ENCODE measurements around the gene THBS3. TPM values are rescaled to one million over a fixed set of nuclear protein-coding genes. Genes with fewer than 3 reads are reported as not detected.

Gene THBS3
- total and polyA plus RNA-seq, 2 of the 13 experiments (the other 11 are each of a cell fraction or from before 2014, with no cell fraction given): 0.86 to 3.6 TPM

DNA sequence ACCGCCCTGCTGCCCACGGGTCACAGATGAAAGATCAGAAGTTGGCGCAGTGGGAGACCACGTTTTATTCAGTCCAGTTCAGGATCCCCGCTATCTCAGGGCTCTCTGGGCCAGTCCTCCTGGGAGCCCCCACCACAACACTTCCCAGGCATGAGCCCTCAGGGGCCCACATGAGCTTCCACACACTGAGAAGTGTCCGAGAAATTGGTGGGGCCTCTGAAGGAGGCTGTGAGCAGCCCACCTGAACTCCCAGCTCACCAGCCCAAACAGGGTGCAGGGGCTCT lies 22.0 kb downstream of the THBS3 start:
- Histone ChIP-seq H3K4me1 (ENCODE audit: insufficient read depth, low read length) (peaks cover 14% of the 10 kb centered on the region; the same call in 1 of the 2 replicates), H3K4me2 (ENCODE audit: low read depth, low read length) (0 out of 2 replicates have a peak overlapping the region, but pooled peaks have one; percentile 48), H2AFZ (ENCODE audit: low read length) (no peak overlapping the region), H3K27ac (ENCODE audit: extremely low read length, insufficient read depth, low read length) (no peak overlapping the region), H3K36me3 (replicated peaks in 1 of 2; ENCODE audit: control insufficient read depth in 1 of 2, insufficient read depth in 2 of 2, low read length in 2 of 2) (no peaks in the 10 kb centered on the region), H3K79me2 (ENCODE audit: insufficient read depth, low read length) (no peaks in the 10 kb centered on the region), H3K27me3 (ENCODE audit: control insufficient read depth in 1 of 2, insufficient read depth in 2 of 2, low read length in 2 of 2) (peaks cover 7 to 61% of the 10 kb centered on the region in 2 experiments; a peak in 4 of 5 replicates), H3K9me3 (ENCODE audit: low read length) (no peaks in the 10 kb centered on the region), H4K20me1 (ENCODE audit: insufficient read depth, low read length) (no peaks in the 10 kb centered on the region), H3K9ac (ENCODE audit: insufficient read depth, low read depth, low read length) (no peak overlapping the region), H3K4me3 (replicated peaks in 1 of 3; ENCODE audit: insufficient read depth in 1 of 3, low read depth in 2 of 3, low read length in 3 of 3) (no peak overlapping the region)
- no peak for TF ChIP-seq PHF8 (CRISPR knock-in tag; IDR thresholded peaks at IDR 0.05)
- TF ChIP-seq ZFP82 (CRISPR knock-in tag; IDR thresholded peaks at IDR 0.05; ENCODE audit: borderline replicate concordance): no peak
- TF ChIP-seq MYC (CRISPR knock-in tag; IDR thresholded peaks at IDR 0.05; ENCODE audit: borderline replicate concordance): no peak
- TF ChIP-seq ZNF292 (CRISPR knock-in tag; IDR thresholded peaks at IDR 0.05; ENCODE audit: borderline replicate concordance, low read depth): no peak
- TF ChIP-seq ZNF7 (CRISPR knock-in tag; IDR thresholded peaks at IDR 0.05): no peak
- WGBS (ENCODE audit: low lambda C conversion rate): 26% methylated on average over 5 of the region's 6 CpGs
- ChIA-PET POLR2A (no interaction called here), CTCF (ENCODE audit: low intra/inter-chr PET ratio, low total read pairs) (no interaction called here)
- ATAC-seq (no peak; the same call in 2 of the 3 replicates), FAIRE-seq (no peak), DNase-seq (ENCODE audit: low spot score) (no peak)
- in situ Hi-C loops (cut with HindIII; ENCODE audit: extremely low pct_ligation_motif_present, low pct_unique_long_range_greater_than_20kb) (no loop called here), intact Hi-C loops (cut with micrococcal nuclease; ENCODE audit: unreplicated experiment) (no loop called here)
- BruUV-seq (replicated peaks): no TSS peak

DNA sequence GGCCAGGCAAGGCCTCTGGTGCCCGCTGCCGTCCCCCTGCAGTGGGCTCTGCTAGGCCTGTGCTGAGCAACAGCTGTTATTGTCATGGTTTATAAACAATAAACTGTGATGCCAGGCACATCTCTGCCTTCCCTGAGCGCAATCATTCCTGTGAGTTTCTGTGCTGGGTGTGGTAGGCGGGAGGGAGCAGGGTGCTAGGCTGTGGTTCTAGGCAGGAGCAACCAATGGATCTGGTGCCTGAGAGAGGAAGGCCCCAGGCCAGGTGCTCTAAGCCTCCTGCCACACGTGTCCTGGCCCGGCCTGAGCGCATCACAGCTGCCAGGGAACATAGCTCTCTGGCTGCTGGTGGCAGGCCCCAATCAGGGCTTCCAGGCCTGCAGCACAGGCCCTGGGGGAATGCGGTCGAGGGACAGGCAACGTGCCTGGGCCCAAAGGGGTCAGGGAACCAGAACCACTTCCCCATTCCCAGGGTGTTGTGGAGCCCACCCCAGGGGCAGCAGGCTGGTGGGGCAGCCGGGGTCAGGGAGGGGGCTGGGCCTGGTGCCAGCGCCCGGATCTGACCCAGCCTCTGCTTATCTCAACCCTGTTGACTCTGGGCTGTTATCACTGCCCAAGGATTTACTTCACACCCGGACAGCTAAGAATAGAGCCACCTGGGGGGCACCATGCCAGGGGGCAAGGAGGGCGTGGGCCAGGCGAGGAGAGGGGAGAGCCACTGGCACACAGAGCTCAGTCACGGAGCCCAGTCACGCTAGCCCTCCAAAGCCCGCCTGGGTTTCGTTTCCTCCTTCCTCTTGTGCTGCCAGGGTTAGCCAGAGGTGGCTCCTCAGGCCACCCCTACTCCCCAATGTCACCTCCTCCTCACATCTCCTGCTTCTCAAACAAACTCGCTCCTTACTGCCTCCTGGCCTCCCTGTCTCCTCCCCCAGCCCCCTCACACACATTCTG lies 22.6 kb downstream of the THBS3 start:
- CTCF ChIA-PET (ENCODE audit: low intra/inter-chr PET ratio, low total read pairs): no interaction called here
- H3K9ac ChIP-seq (ENCODE audit: insufficient read depth, low read depth, low read length): no peak overlapping the region
- POLR2A ChIA-PET: no interaction called here
- TF ChIP-seq, protein P1, sequence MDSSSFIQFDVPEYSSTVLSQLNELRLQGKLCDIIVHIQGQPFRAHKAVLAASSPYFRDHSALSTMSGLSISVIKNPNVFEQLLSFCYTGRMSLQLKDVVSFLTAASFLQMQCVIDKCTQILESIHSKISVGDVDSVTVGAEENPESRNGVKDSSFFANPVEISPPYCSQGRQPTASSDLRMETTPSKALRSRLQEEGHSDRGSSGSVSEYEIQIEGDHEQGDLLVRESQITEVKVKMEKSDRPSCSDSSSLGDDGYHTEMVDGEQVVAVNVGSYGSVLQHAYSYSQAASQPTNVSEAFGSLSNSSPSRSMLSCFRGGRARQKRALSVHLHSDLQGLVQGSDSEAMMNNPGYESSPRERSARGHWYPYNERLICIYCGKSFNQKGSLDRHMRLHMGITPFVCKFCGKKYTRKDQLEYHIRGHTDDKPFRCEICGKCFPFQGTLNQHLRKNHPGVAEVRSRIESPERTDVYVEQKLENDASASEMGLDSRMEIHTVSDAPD (CRISPR knock-in tag; IDR thresholded peaks at IDR 0.05): no peak
- TF ChIP-seq, protein P2, sequence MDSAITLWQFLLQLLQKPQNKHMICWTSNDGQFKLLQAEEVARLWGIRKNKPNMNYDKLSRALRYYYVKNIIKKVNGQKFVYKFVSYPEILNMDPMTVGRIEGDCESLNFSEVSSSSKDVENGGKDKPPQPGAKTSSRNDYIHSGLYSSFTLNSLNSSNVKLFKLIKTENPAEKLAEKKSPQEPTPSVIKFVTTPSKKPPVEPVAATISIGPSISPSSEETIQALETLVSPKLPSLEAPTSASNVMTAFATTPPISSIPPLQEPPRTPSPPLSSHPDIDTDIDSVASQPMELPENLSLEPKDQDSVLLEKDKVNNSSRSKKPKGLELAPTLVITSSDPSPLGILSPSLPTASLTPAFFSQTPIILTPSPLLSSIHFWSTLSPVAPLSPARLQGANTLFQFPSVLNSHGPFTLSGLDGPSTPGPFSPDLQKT (CRISPR knock-in tag; IDR thresholded peaks at IDR 0.05; ENCODE audit: borderline replicate concordance): no peak
- TF ChIP-seq RARA (CRISPR knock-in tag; IDR thresholded peaks at IDR 0.05): peak; percentile 60
- TF ChIP-seq, protein P3, sequence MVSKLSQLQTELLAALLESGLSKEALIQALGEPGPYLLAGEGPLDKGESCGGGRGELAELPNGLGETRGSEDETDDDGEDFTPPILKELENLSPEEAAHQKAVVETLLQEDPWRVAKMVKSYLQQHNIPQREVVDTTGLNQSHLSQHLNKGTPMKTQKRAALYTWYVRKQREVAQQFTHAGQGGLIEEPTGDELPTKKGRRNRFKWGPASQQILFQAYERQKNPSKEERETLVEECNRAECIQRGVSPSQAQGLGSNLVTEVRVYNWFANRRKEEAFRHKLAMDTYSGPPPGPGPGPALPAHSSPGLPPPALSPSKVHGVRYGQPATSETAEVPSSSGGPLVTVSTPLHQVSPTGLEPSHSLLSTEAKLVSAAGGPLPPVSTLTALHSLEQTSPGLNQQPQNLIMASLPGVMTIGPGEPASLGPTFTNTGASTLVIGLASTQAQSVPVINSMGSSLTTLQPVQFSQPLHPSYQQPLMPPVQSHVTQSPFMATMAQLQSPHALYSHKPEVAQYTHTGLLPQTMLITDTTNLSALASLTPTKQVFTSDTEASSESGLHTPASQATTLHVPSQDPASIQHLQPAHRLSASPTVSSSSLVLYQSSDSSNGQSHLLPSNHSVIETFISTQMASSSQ (IDR thresholded peaks at IDR 0.05; ENCODE audit: low read depth): no peak
- TF ChIP-seq, protein P3 (CRISPR knock-in tag; IDR thresholded peaks at IDR 0.05; ENCODE audit: borderline replicate concordance): no peak
- TF ChIP-seq SOX5 (CRISPR knock-in tag; IDR thresholded peaks at IDR 0.05; ENCODE audit: borderline replicate concordance): no peak

More for the DNA sequence above, 22.6 kb downstream of the THBS3 start:
- BruUV-seq (replicated peaks): no TSS peak
- peaks cover 14% of the 10 kb centered on the region; the same call in 1 of the 2 replicates for H3K4me1 ChIP-seq (ENCODE audit: insufficient read depth, low read length)
- DNase-seq (ENCODE audit: low spot score): no peak
- no peaks in the 10 kb centered on the region for H4K20me1 ChIP-seq (ENCODE audit: insufficient read depth, low read length)
- no peaks in the 10 kb centered on the region for H3K36me3 ChIP-seq (replicated peaks in 1 of 2; ENCODE audit: control insufficient read depth in 1 of 2, insufficient read depth in 2 of 2, low read length in 2 of 2)
- no peak overlapping the region; a peak in 1 of 6 replicates for H3K4me3 ChIP-seq (replicated peaks in 1 of 3; ENCODE audit: insufficient read depth in 1 of 3, low read depth in 2 of 3, low read length in 3 of 3)
- H3K79me2 ChIP-seq (ENCODE audit: insufficient read depth, low read length): no peaks in the 10 kb centered on the region
- H2AFZ ChIP-seq (ENCODE audit: low read length): no peak overlapping the region
- intact Hi-C loops (cut with micrococcal nuclease; ENCODE audit: unreplicated experiment): no loop called here
- peak overlapping the region; percentile 48 for H3K4me2 ChIP-seq (ENCODE audit: low read depth, low read length)
- in situ Hi-C loops (cut with HindIII; ENCODE audit: extremely low pct_ligation_motif_present, low pct_unique_long_range_greater_than_20kb): no loop called here
- peak; percentile 70 for ATAC-seq
- 29% methylated on average over 8 of the region's 21 CpGs for WGBS (ENCODE audit: low lambda C conversion rate)
- no peaks in the 10 kb centered on the region for H3K9me3 ChIP-seq (ENCODE audit: low read length)
- H3K27ac ChIP-seq (ENCODE audit: extremely low read length, insufficient read depth, low read length): no peak overlapping the region
- no peak for FAIRE-seq
- H3K27me3 ChIP-seq (ENCODE audit: control insufficient read depth in 1 of 2, insufficient read depth in 2 of 2, low read length in 2 of 2): peaks cover 7 to 61% of the 10 kb centered on the region in 2 experiments; a peak in 4 of 5 replicates
